ENCODE measurements around the gene LYPD6.

The LYPD6 gene

DNA sequence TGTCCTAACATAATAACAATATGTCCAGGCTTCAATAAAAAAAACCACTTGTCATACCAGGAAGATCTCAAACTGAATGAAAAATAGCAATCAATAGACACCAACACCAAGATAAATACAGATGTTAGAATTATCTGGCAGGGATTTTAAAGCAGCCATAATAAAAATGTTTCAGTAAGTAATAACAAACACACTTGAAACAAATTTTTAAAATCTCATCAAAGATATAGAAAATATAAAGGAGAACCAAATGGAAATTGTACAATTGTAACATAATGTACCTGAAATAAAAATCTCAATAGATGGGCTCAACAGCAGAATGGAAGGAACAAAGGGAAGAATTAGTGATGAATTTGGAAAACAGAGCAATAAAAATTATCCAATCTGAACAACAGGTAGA is 128.1 kb downstream of the LYPD6 start:
- no peaks in the 10 kb centered on the region for H3K36me3 ChIP-seq (ENCODE audit: control insufficient read depth in 2 of 2, insufficient read depth in 1 of 2, low read length in 2 of 2)
- ChIA-PET POLR2A (no interaction called here), CTCF (no interaction called here)
- H3K4me1 ChIP-seq (ENCODE audit: control insufficient read depth, insufficient read depth, low read length), result no peaks in the 10 kb centered on the region
- H3K27ac ChIP-seq (ENCODE audit: extremely low read depth, low read depth, low read length), result no peak overlapping the region
- no peak overlapping the region for H3K4me3 ChIP-seq (ENCODE audit: low read depth, low read length)
- no peak for TF ChIP-seq ZNF302 (tag by site-specific recombination; IDR thresholded peaks at IDR 0.05; ENCODE audit: low read depth)
- TF ChIP-seq SETDB1 (IDR thresholded peaks at IDR 0.05; ENCODE audit: insufficient read length, low read length), result peak; percentile 62
- TF ChIP-seq MZF1 (tag by site-specific recombination; IDR thresholded peaks at IDR 0.05; ENCODE audit: borderline replicate concordance), result no peak
- 0 out of 2 replicates have a peak, but pooled peaks cover 2% of the 10 kb centered on the region for H3K9me3 ChIP-seq (ENCODE audit: control insufficient read depth, insufficient read depth, low read depth, low read length)

DNA sequence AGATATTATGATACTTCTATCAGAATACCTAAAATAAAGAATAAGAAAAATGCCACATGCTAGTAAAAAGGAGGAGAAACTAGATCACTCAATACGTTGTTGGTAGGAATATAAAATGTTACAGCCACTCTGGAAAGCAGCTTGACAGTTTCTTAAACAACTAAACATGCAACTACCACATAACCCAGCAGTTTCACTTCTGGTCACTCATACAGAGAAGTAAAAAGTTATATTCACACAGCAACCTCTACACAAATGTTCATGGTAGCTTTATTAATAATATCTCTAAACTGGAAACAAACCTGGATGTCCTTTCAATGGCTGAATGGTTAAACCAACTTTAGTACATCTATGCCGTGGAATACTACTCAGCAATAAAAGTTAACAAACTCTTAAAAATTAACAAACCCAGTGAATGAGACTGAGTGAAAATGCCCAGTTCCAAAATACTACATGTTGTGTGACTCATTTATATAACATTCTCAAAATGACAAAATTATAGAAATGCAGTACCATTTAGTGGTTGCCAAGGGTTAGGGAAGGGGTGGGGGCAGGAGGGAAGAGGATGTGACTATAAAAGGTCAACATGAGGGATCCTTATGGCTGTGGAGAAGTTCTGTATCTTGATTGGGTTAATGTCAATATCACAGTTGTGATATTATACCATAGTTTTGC is 133.1 kb downstream of the LYPD6 start:
- H3K4me3 ChIP-seq (ENCODE audit: low read depth, low read length), result no peak overlapping the region
- ChIA-PET CTCF (no interaction called here), POLR2A (no interaction called here)
- H3K4me1 ChIP-seq (ENCODE audit: control insufficient read depth, insufficient read depth, low read length), result peaks cover 16% of the 10 kb centered on the region
- no peak overlapping the region for H3K27ac ChIP-seq (ENCODE audit: extremely low read depth, low read depth, low read length)
- TF ChIP-seq ZNF596 (tag by site-specific recombination; IDR thresholded peaks at IDR 0.05), result no peak
- no peak for TF ChIP-seq MEIS1 (CRISPR knock-in tag; IDR thresholded peaks at IDR 0.05; ENCODE audit: borderline replicate concordance)
- TF ChIP-seq, protein P1, sequence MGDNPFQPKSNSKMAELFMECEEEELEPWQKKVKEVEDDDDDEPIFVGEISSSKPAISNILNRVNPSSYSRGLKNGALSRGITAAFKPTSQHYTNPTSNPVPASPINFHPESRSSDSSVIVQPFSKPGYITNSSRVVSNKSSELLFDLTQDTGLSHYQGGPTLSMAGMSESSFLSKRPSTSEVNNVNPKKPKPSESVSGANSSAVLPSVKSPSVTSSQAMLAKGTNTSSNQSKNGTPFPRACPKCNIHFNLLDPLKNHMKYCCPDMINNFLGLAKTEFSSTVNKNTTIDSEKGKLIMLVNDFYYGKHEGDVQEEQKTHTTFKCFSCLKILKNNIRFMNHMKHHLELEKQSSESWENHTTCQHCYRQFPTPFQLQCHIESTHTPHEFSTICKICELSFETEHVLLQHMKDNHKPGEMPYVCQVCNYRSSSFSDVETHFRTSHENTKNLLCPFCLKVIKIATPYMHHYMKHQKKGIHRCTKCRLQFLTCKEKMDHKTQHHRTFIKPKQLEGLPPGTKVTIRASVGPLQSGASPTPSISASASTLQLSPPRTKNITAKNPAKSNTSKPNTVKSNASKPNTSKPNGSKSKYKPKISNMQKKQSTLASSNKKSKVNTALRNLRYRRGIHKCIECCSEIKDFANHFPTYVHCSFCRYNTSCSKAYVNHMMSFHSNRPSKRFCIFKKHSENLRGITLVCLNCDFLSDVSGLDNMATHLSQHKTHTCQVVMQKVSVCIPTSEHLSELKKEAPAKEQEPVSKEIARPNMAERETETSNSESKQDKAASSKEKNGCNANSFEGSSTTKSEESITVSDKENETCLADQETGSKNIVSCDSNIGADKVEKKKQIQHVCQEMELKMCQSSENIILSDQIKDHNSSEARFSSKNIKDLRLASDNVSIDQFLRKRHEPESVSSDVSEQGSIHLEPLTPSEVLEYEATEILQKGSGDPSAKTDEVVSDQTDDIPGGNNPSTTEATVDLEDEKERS (tag by site-specific recombination; IDR thresholded peaks at IDR 0.05), result no peak
- no peak for TF ChIP-seq TCF7L2 (IDR thresholded peaks at IDR 0.05; ENCODE audit: borderline replicate concordance, low read depth, low read length)
- no peak for TF ChIP-seq MYNN (tag by site-specific recombination; IDR thresholded peaks at IDR 0.05; ENCODE audit: borderline replicate concordance)
- TF ChIP-seq ZNF324 (tag by site-specific recombination; IDR thresholded peaks at IDR 0.05), result no peak
- no peak for TF ChIP-seq ZFP41 (tag by site-specific recombination; IDR thresholded peaks at IDR 0.05; ENCODE audit: borderline replicate concordance)
- no peak for TF ChIP-seq ZNF629 (tag by site-specific recombination; IDR thresholded peaks at IDR 0.05)
- no peak for TF ChIP-seq HOXA7 (CRISPR knock-in tag; IDR thresholded peaks at IDR 0.05; ENCODE audit: borderline replicate concordance)
- TF ChIP-seq KLF1 (tag by site-specific recombination; IDR thresholded peaks at IDR 0.05), result no peak
- no peak for TF ChIP-seq ZNF837 (tag by site-specific recombination; IDR thresholded peaks at IDR 0.05)
- no peak for TF ChIP-seq ZNF48 (tag by site-specific recombination; IDR thresholded peaks at IDR 0.05)
- TF ChIP-seq ZNF114 (tag by site-specific recombination; IDR thresholded peaks at IDR 0.05), result no peak
- TF ChIP-seq ZNF266 (tag by site-specific recombination; IDR thresholded peaks at IDR 0.05; ENCODE audit: low read depth), result no peak
- TF ChIP-seq ZNF311 (tag by site-specific recombination; IDR thresholded peaks at IDR 0.05; ENCODE audit: borderline replicate concordance), result no peak
- no peak for TF ChIP-seq ZNF169 (tag by site-specific recombination; IDR thresholded peaks at IDR 0.05)
- TF ChIP-seq ZNF707 (tag by site-specific recombination; IDR thresholded peaks at IDR 0.05), result no peak
- TF ChIP-seq ZNF335 (tag by site-specific recombination; conservative IDR thresholded peaks at IDR 0.05), result no peak
- H3K9me3 ChIP-seq (ENCODE audit: control insufficient read depth, insufficient read depth, low read depth, low read length), result no peaks in the 10 kb centered on the region
- no peaks in the 10 kb centered on the region for H3K36me3 ChIP-seq (ENCODE audit: control insufficient read depth in 2 of 2, insufficient read depth in 1 of 2, low read length in 2 of 2)

DNA sequence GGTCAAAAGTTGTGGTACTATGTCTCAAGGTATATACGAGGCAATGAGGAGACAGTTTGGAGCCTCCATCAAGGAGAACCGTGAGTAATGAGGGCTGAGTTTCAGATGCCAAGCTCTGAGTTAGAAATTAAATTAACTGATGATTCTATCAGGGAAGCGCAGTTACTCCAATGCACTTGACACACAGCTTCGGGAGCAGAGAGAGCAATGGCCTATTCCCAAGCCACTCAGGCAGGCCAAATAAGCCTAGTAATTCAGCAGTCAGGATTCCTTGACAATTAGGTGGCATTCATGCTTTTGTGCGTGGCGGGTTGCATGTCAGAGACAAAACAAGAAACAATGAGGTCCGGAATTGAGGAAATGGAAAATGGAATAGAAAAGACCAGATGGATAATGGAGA is 134.0 kb downstream of the LYPD6 start:
- POLR2A ChIA-PET, result no interaction called here
- CTCF ChIA-PET, result no interaction called here
- peaks cover 16% of the 10 kb centered on the region for H3K4me1 ChIP-seq (ENCODE audit: control insufficient read depth, insufficient read depth, low read length)
- no peak overlapping the region for H3K27ac ChIP-seq (ENCODE audit: extremely low read depth, low read depth, low read length)
- H3K4me3 ChIP-seq (ENCODE audit: low read depth, low read length), result no peak overlapping the region
- no peaks in the 10 kb centered on the region for H3K9me3 ChIP-seq (ENCODE audit: control insufficient read depth, insufficient read depth, low read depth, low read length)
- no peaks in the 10 kb centered on the region for H3K36me3 ChIP-seq (ENCODE audit: control insufficient read depth in 2 of 2, insufficient read depth in 1 of 2, low read length in 2 of 2)
- TF ChIP-seq ZNF248 (tag by site-specific recombination; IDR thresholded peaks at IDR 0.05), result no peak
- TF ChIP-seq, protein P2, sequence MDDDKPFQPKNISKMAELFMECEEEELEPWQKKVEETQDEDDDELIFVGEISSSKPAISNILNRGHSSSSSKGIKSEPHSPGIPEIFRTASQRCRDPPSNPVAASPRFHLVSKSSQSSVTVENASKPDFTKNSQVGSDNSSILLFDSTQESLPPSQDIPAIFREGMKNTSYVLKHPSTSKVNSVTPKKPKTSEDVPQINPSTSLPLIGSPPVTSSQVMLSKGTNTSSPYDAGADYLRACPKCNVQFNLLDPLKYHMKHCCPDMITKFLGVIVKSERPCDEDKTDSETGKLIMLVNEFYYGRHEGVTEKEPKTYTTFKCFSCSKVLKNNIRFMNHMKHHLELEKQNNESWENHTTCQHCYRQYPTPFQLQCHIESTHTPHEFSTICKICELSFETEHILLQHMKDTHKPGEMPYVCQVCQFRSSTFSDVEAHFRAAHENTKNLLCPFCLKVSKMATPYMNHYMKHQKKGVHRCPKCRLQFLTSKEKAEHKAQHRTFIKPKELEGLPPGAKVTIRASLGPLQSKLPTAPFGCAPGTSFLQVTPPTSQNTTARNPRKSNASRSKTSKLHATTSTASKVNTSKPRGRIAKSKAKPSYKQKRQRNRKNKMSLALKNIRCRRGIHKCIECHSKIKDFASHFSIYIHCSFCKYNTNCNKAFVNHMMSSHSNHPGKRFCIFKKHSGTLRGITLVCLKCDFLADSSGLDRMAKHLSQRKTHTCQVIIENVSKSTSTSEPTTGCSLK (tag by site-specific recombination; IDR thresholded peaks at IDR 0.05), result no peak
- TF ChIP-seq, protein P3, sequence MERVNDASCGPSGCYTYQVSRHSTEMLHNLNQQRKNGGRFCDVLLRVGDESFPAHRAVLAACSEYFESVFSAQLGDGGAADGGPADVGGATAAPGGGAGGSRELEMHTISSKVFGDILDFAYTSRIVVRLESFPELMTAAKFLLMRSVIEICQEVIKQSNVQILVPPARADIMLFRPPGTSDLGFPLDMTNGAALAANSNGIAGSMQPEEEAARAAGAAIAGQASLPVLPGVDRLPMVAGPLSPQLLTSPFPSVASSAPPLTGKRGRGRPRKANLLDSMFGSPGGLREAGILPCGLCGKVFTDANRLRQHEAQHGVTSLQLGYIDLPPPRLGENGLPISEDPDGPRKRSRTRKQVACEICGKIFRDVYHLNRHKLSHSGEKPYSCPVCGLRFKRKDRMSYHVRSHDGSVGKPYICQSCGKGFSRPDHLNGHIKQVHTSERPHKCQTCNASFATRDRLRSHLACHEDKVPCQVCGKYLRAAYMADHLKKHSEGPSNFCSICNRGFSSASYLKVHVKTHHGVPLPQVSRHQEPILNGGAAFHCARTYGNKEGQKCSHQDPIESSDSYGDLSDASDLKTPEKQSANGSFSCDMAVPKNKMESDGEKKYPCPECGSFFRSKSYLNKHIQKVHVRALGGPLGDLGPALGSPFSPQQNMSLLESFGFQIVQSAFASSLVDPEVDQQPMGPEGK (tag by site-specific recombination; IDR thresholded peaks at IDR 0.05), result no peak
- no peak for TF ChIP-seq ZNF473 (tag by site-specific recombination; IDR thresholded peaks at IDR 0.05)
- no peak for TF ChIP-seq ZNF132 (tag by site-specific recombination; IDR thresholded peaks at IDR 0.05; ENCODE audit: borderline replicate concordance)
